ENCODE results near the gene APOE.
A peak's percentile ranks its signal among the peaks of the same experiment; 100 is the strongest.

Gene APOE

GRCh38 chr19:44948237-44948636, 42.6 kb downstream of the APOE start:
- peaks cover 0 to 17% (median 8%) of the 10 kb centered on the region in 5 donors for H3K36me3 ChIP-seq (ENCODE audit: control insufficient read depth in 5 of 5, insufficient read depth in 5 of 5, low read length in 5 of 5)
- H3K27ac ChIP-seq (ENCODE audit: low read depth, low read length): no peak overlapping the region
- H3K4me1 ChIP-seq (ENCODE audit: control insufficient read depth in 5 of 5, insufficient read depth in 5 of 5, low read length in 5 of 5): peaks cover 2 to 29% (median 14%) of the 10 kb centered on the region in 5 donors
- no peak overlapping the region for H3K9ac ChIP-seq (ENCODE audit: low read length in 5 of 5)
- H3K27me3 ChIP-seq (ENCODE audit: control insufficient read depth in 5 of 5, insufficient read depth in 4 of 5, low read length in 5 of 5): no peaks in the 10 kb centered on the region
- H3K9me3 ChIP-seq (ENCODE audit: control insufficient read depth in 5 of 5, low read length in 5 of 5): no peaks in the 10 kb centered on the region
- H3K4me3 ChIP-seq (ENCODE audit: low read depth in 1 of 5, low read length in 5 of 5): no peak overlapping the region

- no peak overlapping the region for H3K9ac ChIP-seq (ENCODE audit: low read length in 5 of 5)
- peaks cover 0 to 17% (median 8%) of the 10 kb centered on the region in 5 donors for H3K36me3 ChIP-seq (ENCODE audit: control insufficient read depth in 5 of 5, insufficient read depth in 5 of 5, low read length in 5 of 5)
- H3K4me1 ChIP-seq (ENCODE audit: control insufficient read depth in 5 of 5, insufficient read depth in 5 of 5, low read length in 5 of 5): peaks cover 2 to 28% (median 17%) of the 10 kb centered on the region in 5 donors
- no peak overlapping the region for H3K4me3 ChIP-seq (ENCODE audit: low read depth in 1 of 5, low read length in 5 of 5)
- H3K27ac ChIP-seq (ENCODE audit: low read depth, low read length): no peak overlapping the region
- H3K9me3 ChIP-seq (ENCODE audit: control insufficient read depth in 5 of 5, low read length in 5 of 5): no peaks in the 10 kb centered on the region
- no peaks in the 10 kb centered on the region for H3K27me3 ChIP-seq (ENCODE audit: control insufficient read depth in 5 of 5, insufficient read depth in 4 of 5, low read length in 5 of 5)
These were observed 43.3 kb downstream of the APOE start for GRCh38 chr19:44948763-44949374.

GRCh38 chr19:44949550-44949949, 44.0 kb downstream of the APOE start:
- Histone ChIP-seq H3K4me1 (ENCODE audit: control insufficient read depth in 5 of 5, insufficient read depth in 5 of 5, low read length in 5 of 5) (peaks cover 2 to 27% (median 21%) of the 10 kb centered on the region in 5 donors), H3K27me3 (ENCODE audit: control insufficient read depth in 5 of 5, insufficient read depth in 4 of 5, low read length in 5 of 5) (no peaks in the 10 kb centered on the region), H3K27ac (ENCODE audit: low read depth, low read length) (no peak overlapping the region), H3K9me3 (ENCODE audit: control insufficient read depth in 5 of 5, low read length in 5 of 5) (no peaks in the 10 kb centered on the region), H3K9ac (ENCODE audit: low read length in 5 of 5) (no peak overlapping the region), H3K4me3 (ENCODE audit: low read depth in 1 of 5, low read length in 5 of 5) (no peak overlapping the region), H3K36me3 (ENCODE audit: control insufficient read depth in 5 of 5, insufficient read depth in 5 of 5, low read length in 5 of 5) (peaks cover 0 to 17% (median 8%) of the 10 kb centered on the region in 5 donors)

- H3K27me3 ChIP-seq (ENCODE audit: control insufficient read depth in 5 of 5, insufficient read depth in 4 of 5, low read length in 5 of 5): no peaks in the 10 kb centered on the region
- H3K4me3 ChIP-seq (ENCODE audit: low read depth in 1 of 5, low read length in 5 of 5): peak overlapping the region in 2 of 5 donors; percentile 9 to 11
- peaks cover 8 to 37% (median 32%) of the 10 kb centered on the region in 5 donors for H3K4me1 ChIP-seq (ENCODE audit: control insufficient read depth in 5 of 5, insufficient read depth in 5 of 5, low read length in 5 of 5)
- peaks cover 0 to 17% (median 8%) of the 10 kb centered on the region in 5 donors for H3K36me3 ChIP-seq (ENCODE audit: control insufficient read depth in 5 of 5, insufficient read depth in 5 of 5, low read length in 5 of 5)
- peak overlapping the region in 3 of 5 donors; percentile 20 to 73 (median 26) for H3K9ac ChIP-seq (ENCODE audit: low read length in 5 of 5)
- peak overlapping the region; percentile 67 for H3K27ac ChIP-seq (ENCODE audit: low read depth, low read length)
- H3K9me3 ChIP-seq (ENCODE audit: control insufficient read depth in 5 of 5, low read length in 5 of 5): no peaks in the 10 kb centered on the region
These were observed 45.9 kb downstream of the APOE start for GRCh38 chr19:44951179-44952159.

GRCh38 chr19:44954278-44954648, 48.7 kb downstream of the APOE start:
- Histone ChIP-seq H3K27ac (ENCODE audit: low read depth, low read length) (peak overlapping the region; percentile 74), H3K4me3 (ENCODE audit: low read depth in 1 of 5, low read length in 5 of 5) (peak overlapping the region; percentile 85 to 99 (median 99)), H3K4me1 (ENCODE audit: control insufficient read depth in 5 of 5, insufficient read depth in 5 of 5, low read length in 5 of 5) (peaks cover 8 to 65% (median 53%) of the 10 kb centered on the region in 5 donors), H3K9me3 (ENCODE audit: control insufficient read depth in 5 of 5, low read length in 5 of 5) (no peaks in the 10 kb centered on the region), H3K27me3 (ENCODE audit: control insufficient read depth in 5 of 5, insufficient read depth in 4 of 5, low read length in 5 of 5) (no peaks in the 10 kb centered on the region), H3K9ac (ENCODE audit: low read length in 5 of 5) (peak overlapping the region; percentile 0 to 78 (median 77)), H3K36me3 (ENCODE audit: control insufficient read depth in 5 of 5, insufficient read depth in 5 of 5, low read length in 5 of 5) (peaks cover 0 to 15% (median 8%) of the 10 kb centered on the region in 5 donors)

- peak within 1 kb of the TSS; percentile 85 to 99 (median 99) for H3K4me3 ChIP-seq (ENCODE audit: low read depth in 1 of 5, low read length in 5 of 5)
- H3K27me3 ChIP-seq (ENCODE audit: control insufficient read depth in 5 of 5, insufficient read depth in 4 of 5, low read length in 5 of 5): no peaks in the 10 kb centered on the region
- H3K4me1 ChIP-seq (ENCODE audit: control insufficient read depth in 5 of 5, insufficient read depth in 5 of 5, low read length in 5 of 5): peaks cover 8 to 66% (median 54%) of the 10 kb centered on the region in 5 donors
- H3K27ac ChIP-seq (ENCODE audit: low read depth, low read length): peak within 1 kb of the TSS; percentile 78
- peaks cover 0 to 10% (median 6%) of the 10 kb centered on the region in 5 donors for H3K36me3 ChIP-seq (ENCODE audit: control insufficient read depth in 5 of 5, insufficient read depth in 5 of 5, low read length in 5 of 5)
- no peaks in the 10 kb centered on the region for H3K9me3 ChIP-seq (ENCODE audit: control insufficient read depth in 5 of 5, low read length in 5 of 5)
- H3K9ac ChIP-seq (ENCODE audit: low read length in 5 of 5): peak within 1 kb of the TSS; percentile 92 to 99 (median 97)
These were observed 49.3 kb downstream of the APOE start, which contains the start of gene CLPTM1 for GRCh38 chr19:44954649-44955504. Gene CLPTM1 (plus strand): TSS chr19:44955380. CDS start chr19:44955396, 16 bp downstream.

- Histone ChIP-seq H3K4me3 (ENCODE audit: low read depth in 1 of 5, low read length in 5 of 5) (peak overlapping the region; percentile 85 to 99 (median 94)), H3K4me1 (ENCODE audit: control insufficient read depth in 5 of 5, insufficient read depth in 5 of 5, low read length in 5 of 5) (peaks cover 8 to 65% (median 53%) of the 10 kb centered on the region in 5 donors), H3K27ac (ENCODE audit: low read depth, low read length) (peak overlapping the region; percentile 78), H3K9me3 (ENCODE audit: control insufficient read depth in 5 of 5, low read length in 5 of 5) (no peaks in the 10 kb centered on the region), H3K27me3 (ENCODE audit: control insufficient read depth in 5 of 5, insufficient read depth in 4 of 5, low read length in 5 of 5) (no peaks in the 10 kb centered on the region), H3K36me3 (ENCODE audit: control insufficient read depth in 5 of 5, insufficient read depth in 5 of 5, low read length in 5 of 5) (peaks cover 0 to 9% (median 5%) of the 10 kb centered on the region in 5 donors), H3K9ac (ENCODE audit: low read length in 5 of 5) (peak overlapping the region; percentile 92 to 99 (median 97))
These were observed 50.2 kb downstream of the APOE start for GRCh38 chr19:44955505-44956439.

- peak overlapping the region in 4 of 5 donors; percentile 49 to 98 (median 74) for H3K9ac ChIP-seq (ENCODE audit: low read length in 5 of 5)
- no peaks in the 10 kb centered on the region for H3K27me3 ChIP-seq (ENCODE audit: control insufficient read depth in 5 of 5, insufficient read depth in 4 of 5, low read length in 5 of 5)
- H3K36me3 ChIP-seq (ENCODE audit: control insufficient read depth in 5 of 5, insufficient read depth in 5 of 5, low read length in 5 of 5): peaks cover 0 to 24% (median 22%) of the 10 kb centered on the region in 5 donors
- no peaks in the 10 kb centered on the region for H3K9me3 ChIP-seq (ENCODE audit: control insufficient read depth in 5 of 5, low read length in 5 of 5)
- peaks cover 6 to 50% (median 45%) of the 10 kb centered on the region in 5 donors for H3K4me1 ChIP-seq (ENCODE audit: control insufficient read depth in 5 of 5, insufficient read depth in 5 of 5, low read length in 5 of 5)
- H3K4me3 ChIP-seq (ENCODE audit: low read depth in 1 of 5, low read length in 5 of 5): no peak overlapping the region
- H3K27ac ChIP-seq (ENCODE audit: low read depth, low read length): no peak overlapping the region
These were observed 51.9 kb downstream of the APOE start for GRCh38 chr19:44957526-44957925.
